HG03565 (cell line): ENCODE measurements around the gene IGSF10.

Experiments
- ATAC-seq: cut with Tn5 transposase; IDR thresholded peaks from one replicate; pipeline ENCODE4 v1.9.1; 2021; ENCODE audit warnings: mild to moderate bottlenecking, moderate library complexity; ENCODE audit not compliant: unreplicated experiment

The IGSF10 gene

DNA sequence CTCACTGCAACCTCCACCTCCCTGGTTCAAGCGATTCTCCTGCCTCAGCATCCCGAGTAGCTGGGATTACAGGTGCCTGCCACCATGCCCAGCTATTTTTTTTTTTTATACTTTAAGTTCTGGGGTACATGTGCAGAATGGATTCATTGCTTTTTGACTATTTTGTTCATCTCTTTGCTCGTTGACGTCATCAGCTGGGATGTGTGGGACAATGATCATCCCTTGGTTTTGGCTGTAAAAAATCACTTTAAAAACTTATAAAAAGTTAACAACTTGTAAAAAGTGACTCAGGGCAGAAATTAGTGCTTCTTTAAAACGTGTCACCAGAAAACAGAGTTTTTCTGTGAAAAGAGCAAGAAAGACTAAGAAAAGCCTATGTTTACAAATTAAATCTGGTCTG lies 37.8 kb downstream of the IGSF10 start:
- ATAC-seq, result no peak

DNA sequence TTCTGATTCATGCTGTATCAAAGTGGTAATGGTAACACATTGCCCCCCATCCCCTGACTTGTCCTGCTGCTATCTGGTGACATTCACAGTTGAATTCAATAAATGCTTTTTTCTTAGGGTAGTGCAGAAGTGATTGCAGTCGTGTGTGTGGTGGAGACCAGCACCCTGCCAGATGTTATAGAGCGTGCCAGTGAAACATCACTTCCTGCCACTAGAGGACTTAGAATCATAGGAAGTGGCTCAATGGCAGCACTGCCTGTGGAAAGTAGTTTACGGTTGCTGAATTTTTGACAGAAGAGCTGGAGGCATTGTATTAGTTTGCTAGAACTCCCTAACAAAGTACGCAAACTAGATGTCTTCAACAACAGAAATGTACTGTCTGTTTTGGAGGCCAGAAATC lies 38.9 kb downstream of the IGSF10 start:
- no peak for ATAC-seq

DNA sequence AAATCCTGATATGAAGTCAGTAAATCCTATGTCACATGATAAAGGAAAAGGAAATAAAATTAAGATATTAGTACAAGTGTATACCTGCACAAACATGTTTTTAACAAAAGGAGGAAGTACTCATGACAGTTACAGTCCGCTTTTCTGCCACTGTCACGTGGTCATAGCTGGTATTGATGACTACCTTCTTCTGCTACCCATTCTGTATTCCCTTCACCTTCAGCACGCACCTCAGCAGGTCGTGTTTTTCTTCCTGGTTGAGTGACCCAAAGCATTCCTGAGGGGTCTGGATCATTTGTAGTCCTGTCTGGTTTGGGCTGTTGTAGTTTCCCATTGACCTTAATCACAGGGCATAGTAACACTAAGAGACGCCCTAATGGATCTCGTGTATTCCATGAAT lies 41.1 kb downstream of the IGSF10 start:
- no peak for ATAC-seq

DNA sequence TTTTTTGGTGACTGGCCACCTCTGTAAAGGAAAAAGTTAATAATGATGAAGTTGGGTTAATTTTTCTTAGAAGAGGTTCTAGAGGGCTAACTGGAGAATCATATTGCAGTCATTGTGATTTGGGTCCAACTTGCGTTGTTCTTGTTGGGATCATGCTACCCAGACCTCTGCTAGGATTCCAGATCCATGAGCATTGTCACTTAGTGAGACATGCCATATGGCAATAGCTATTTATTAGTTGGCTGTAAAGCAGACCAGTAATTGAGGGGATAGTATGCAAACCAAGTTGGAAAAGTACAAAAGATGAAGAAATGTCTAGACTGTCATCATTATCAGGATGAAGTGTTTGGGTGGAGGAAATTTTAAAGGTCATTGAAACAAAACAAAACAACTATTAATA lies 45.6 kb downstream of the IGSF10 start:
- ATAC-seq, result no peak

DNA sequence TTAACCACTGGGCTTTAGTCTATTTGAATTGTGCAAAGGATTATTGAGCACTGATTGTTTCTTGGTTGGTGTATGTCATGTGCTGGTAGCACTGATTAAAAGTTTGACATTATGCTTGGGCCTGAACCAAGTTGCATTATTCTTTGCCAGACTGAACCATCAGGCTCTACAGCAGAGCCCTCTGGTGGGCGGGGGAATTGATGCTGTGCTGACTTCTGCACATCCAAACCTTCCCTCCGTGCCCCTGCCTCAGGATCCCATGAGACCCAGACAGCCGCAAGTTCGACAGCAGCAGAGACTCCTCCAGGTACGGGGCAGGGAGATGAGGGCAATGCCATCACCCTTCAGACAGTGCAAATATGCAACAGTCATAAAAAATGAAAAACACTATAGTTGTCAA lies 47.9 kb downstream of the IGSF10 start:
- no peak for ATAC-seq
